Thoracic aorta (tissue), 2 donors: ENCODE data around the gene NSMCE1. TPM values are rescaled to one million over a fixed set of nuclear protein-coding genes. Genes with fewer than 3 reads are reported as not detected.

Experiments
- ATAC-seq: fragments of 150-250 bp; one replicate; pipeline ENCODE4 v1.8.0; 2017; ENCODE audit warnings: low read depth; ENCODE audit not compliant: insufficient number of reproducible peaks, low FRiP score
- DNase-seq: peaks from one replicate; pipeline ENCODE4 v3.0.0-alpha.2; 2020; ENCODE audit warnings: low spot score
- H3K27ac ChIP-seq, 2 donors: fragments of 200-600 bp; sonication (generic); 1 replicate in 1 of 2; 2 replicates in 1 of 2; pipeline ENCODE4 v1.5.1; 2016; ENCODE audit warnings: mild to moderate bottlenecking in 2 of 2, moderate library complexity in 2 of 2
- H3K27me3 ChIP-seq: fragments of 200-600 bp; sonication (generic); replicated peaks from 2 replicates; pipeline ENCODE4 v1.6.0; 2016; ENCODE audit warnings: mild to moderate bottlenecking; ENCODE audit not compliant: insufficient read depth
- H3K36me3 ChIP-seq: fragments of 200-600 bp; sonication (generic); one replicate; pipeline ENCODE4 v1.5.1; 2016
- H3K4me1 ChIP-seq, 2 donors: fragments of 200-600 bp; sonication (generic); 1 replicate in 1 of 2; 2 replicates in 1 of 2; pipeline versions ENCODE4 v1.5.1 to v1.6.0; 2016; ENCODE audit warnings: low read depth in 2 of 2, mild to moderate bottlenecking in 1 of 2; ENCODE audit not compliant: control insufficient read depth in 1 of 2
- H3K4me3 ChIP-seq: fragments of 200-600 bp; sonication (generic); 2 replicates; pipeline ENCODE4 v1.5.1; 2016; ENCODE audit warnings: mild to moderate bottlenecking
- H3K9me3 ChIP-seq: fragments of 200-600 bp; sonication (generic); 2 replicates; pipeline ENCODE4 v1.5.1; 2016
- total RNA-seq, 2 donors: library from RNA; depleted of rRNA; stranded (reverse); fragments of >200 nt; gene quantifications; one replicate each; pipeline versions ENCODE4 v1.1.0 to v1.2.3, GENCODE V29; 2016
- TF ChIP-seq, protein P1 (sequence below): fragments of 200-600 bp; sonication (generic); IDR thresholded peaks from one replicate; pipeline ENCODE4 v1.5.1; 2019; ENCODE audit warnings: antibody characterized with exemption

Gene NSMCE1
- total RNA-seq, 2 donors from 2014 or later: 23.8 to 44.5 TPM

DNA sequence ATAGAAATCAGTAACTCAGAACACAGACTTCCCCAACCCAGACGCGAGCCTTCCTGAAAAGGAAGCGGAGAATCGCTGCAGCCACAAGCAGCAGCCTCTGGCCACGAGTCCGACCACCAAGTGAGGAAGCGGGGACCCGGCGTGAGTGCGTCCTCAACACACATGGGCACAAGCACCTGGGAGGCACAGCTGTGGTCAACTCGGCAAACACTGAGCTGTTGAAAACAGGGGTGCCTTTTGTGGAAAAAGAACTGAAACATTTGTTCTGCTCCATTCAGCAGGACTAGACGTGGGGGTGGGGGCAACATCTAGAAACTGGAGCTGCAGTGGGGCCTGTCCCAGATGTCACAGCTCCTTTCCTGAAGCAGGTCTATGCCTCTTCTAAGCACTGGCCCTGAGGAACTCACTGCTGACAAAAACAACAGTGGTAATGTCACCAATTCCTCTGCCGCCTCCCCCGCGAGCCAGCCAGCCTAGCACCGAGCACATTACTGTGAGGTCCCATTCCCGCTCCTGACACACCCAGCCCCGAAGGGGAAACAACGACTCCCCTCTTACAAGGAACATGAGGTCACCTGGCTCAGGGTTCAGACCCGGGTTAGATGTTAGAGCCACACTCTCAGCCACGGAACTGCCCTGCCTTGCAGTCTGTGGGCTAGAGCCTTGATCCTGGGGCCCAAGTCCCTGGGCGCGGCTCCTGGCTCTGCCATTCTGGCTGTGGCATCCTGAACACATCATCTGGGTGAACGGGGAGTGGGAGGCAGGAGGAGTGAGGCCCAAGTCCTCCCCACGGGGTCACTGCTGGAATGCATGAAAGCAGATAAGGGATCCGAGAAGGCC lies 36.3 kb downstream of the NSMCE1 start:
- H3K36me3 ChIP-seq: peaks cover 14% of the 10 kb centered on the region
- H3K4me3 ChIP-seq: no peak overlapping the region
- TF ChIP-seq, protein P1, sequence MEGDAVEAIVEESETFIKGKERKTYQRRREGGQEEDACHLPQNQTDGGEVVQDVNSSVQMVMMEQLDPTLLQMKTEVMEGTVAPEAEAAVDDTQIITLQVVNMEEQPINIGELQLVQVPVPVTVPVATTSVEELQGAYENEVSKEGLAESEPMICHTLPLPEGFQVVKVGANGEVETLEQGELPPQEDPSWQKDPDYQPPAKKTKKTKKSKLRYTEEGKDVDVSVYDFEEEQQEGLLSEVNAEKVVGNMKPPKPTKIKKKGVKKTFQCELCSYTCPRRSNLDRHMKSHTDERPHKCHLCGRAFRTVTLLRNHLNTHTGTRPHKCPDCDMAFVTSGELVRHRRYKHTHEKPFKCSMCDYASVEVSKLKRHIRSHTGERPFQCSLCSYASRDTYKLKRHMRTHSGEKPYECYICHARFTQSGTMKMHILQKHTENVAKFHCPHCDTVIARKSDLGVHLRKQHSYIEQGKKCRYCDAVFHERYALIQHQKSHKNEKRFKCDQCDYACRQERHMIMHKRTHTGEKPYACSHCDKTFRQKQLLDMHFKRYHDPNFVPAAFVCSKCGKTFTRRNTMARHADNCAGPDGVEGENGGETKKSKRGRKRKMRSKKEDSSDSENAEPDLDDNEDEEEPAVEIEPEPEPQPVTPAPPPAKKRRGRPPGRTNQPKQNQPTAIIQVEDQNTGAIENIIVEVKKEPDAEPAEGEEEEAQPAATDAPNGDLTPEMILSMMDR: no peak
- no peaks in the 10 kb centered on the region for H3K9me3 ChIP-seq
- no peak for ATAC-seq
- DNase-seq: no peak
- no peaks in the 10 kb centered on the region for H3K27me3 ChIP-seq
- no peak overlapping the region for H3K27ac ChIP-seq
- peaks cover 0 to 18% of the 10 kb centered on the region in 2 donors for H3K4me1 ChIP-seq

DNA sequence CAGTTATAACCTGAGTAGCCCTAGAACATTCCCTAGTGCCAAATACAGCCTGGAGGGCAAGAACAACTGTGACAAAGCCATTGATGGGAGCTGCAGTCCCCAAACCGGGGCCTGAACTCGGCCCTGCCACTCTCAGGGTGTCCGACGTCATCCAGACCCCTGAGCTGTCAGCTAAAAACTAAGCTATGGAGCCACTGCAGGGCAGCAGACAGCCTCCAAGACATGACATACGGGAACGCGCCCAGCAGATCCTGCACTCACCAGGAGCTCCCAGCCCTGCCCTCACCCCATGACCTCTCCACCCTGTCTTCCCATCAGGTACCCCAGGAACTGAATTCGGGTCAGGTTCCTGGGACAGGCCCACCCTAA lies 36.9 kb downstream of the NSMCE1 start:
- TF ChIP-seq, protein P1: no peak
- ATAC-seq: no peak

DNA sequence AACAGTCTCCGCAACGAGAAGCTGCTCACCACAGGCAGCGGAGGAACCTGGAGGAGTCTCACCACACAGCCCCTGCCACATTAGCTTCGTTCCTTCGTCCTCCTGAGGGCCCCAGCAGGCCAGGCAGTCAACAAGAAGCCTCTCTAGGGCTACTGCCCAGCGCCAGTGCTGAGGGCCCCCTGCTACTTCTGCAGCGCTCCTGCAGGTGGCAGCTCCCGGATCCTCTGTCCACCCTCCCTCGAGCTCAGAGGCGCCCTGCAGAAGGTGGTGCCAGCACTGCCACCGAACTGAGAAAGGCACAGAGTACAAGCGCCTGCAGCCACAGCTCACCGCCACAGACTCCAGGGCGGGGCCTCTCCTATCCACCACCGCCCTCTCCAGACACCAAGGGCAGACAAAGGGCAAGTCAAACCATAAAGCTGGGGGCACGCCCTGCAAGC lies 38.0 kb downstream of the NSMCE1 start:
- Histone ChIP-seq H3K4me3 (no peak overlapping the region), H3K27me3 (no peaks in the 10 kb centered on the region), H3K4me1 (peaks cover 0 to 13% of the 10 kb centered on the region in 2 donors), H3K36me3 (peaks cover 16% of the 10 kb centered on the region), H3K9me3 (no peaks in the 10 kb centered on the region), H3K27ac (no peak overlapping the region)
- ATAC-seq: no peak
- DNase-seq: no peak
- TF ChIP-seq, protein P1: no peak

More for the DNA sequence above, 36.9 kb downstream of the NSMCE1 start:
- no peaks in the 10 kb centered on the region for H3K9me3 ChIP-seq
- peaks cover 14% of the 10 kb centered on the region for H3K36me3 ChIP-seq
- H3K27ac ChIP-seq: no peak overlapping the region
- H3K27me3 ChIP-seq: no peaks in the 10 kb centered on the region
- DNase-seq: no peak
- no peak overlapping the region for H3K4me3 ChIP-seq
- H3K4me1 ChIP-seq: peaks cover 0 to 18% of the 10 kb centered on the region in 2 donors

DNA sequence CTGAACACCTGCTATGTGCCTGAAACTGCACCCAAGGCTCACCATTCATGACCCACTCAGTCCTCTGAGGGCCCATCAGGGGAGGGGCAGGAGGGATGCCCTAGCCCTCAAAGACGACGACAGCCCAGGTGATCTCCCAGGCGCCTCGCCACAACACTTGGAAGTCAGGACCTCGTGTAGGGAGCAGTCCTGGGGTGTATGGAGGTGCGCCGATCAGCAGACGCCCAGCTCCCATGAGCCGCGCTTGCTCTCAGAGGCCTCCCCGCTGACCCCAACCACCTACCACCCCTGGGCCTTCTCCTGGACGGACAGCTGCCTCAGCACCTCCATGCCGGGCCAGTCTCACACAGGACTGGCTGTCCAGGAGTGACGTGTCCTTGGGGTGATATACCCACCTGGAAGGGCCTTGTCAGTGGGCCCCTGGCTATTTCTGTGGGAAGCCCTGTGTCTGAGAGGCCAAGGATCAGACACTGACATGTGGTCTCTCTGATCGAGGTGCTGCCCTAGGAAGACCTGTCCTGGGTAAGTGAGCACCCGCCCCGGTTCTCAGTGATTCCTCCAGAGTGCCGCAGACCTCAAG lies 38.6 kb downstream of the NSMCE1 start:
- TF ChIP-seq, protein P1: no peak
- Histone ChIP-seq H3K4me3 (no peak overlapping the region), H3K27me3 (no peaks in the 10 kb centered on the region), H3K4me1 (peaks cover 0 to 7% of the 10 kb centered on the region in 2 donors), H3K9me3 (no peaks in the 10 kb centered on the region), H3K27ac (no peak overlapping the region), H3K36me3 (peaks cover 16% of the 10 kb centered on the region)
- DNase-seq (no peak), ATAC-seq (no peak)

DNA sequence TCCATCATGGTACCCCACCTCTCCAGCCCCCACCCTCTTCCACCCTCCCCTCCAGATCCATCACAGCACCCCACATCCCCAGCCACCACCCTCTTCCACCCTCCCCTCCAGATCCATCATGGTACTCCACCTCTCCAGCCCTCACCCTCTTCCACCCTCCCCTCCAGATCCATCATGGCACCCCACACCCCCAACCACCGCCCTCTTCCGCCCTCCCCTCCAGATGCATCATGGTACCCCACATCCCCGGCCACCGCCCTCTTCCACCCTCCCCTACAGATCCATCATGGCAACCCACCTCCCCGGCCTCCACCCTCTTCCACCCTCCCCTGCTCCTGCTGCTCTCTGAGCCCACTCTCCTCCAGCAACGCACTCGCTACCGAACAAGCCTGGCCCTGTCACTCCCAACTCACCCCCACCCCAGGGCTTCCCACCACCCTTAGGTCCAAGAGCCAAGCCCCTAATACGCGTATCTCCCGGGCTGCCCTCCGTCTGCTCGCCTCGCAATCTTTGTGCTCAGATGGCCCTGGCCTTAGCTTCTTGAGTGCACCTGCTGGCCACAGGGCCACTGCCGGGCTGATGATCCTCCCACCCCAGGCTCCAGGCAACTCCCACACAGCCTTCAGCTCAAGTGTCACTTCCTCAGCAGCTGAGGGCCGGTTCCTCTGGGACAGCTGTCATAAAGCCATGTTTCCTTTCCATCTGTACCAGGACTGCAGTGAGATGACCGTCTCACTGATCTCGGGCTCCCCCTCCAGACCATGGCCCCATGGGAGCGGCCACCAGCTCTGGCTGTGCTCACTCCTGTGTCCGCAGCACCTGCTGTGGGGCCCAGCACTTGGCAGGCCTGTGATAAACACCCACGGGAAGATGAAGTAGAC lies 39.7 kb downstream of the NSMCE1 start:
- no peak for ATAC-seq
- Histone ChIP-seq H3K27me3 (no peaks in the 10 kb centered on the region), H3K27ac (no peak overlapping the region), H3K4me3 (no peak overlapping the region), H3K36me3 (peaks cover 24% of the 10 kb centered on the region), H3K9me3 (no peaks in the 10 kb centered on the region), H3K4me1 (no peaks in the 10 kb centered on the region)
- TF ChIP-seq, protein P1: no peak
- no peak for DNase-seq
